HPDE6-E6E7 (cell line): ENCODE results near the gene AASS.
"Not testable (repeated sequence)": the region's sequence is repeated elsewhere in the genome, so short reads cannot be mapped to it uniquely, and the experiment has no call there.

Experiments used
- DNase-seq: peaks from one replicate; pipeline ENCODE4 v3.0.0; 2011; ENCODE audit warnings: missing footprints; ENCODE audit errors: extremely low spot score

The AASS gene

DNA sequence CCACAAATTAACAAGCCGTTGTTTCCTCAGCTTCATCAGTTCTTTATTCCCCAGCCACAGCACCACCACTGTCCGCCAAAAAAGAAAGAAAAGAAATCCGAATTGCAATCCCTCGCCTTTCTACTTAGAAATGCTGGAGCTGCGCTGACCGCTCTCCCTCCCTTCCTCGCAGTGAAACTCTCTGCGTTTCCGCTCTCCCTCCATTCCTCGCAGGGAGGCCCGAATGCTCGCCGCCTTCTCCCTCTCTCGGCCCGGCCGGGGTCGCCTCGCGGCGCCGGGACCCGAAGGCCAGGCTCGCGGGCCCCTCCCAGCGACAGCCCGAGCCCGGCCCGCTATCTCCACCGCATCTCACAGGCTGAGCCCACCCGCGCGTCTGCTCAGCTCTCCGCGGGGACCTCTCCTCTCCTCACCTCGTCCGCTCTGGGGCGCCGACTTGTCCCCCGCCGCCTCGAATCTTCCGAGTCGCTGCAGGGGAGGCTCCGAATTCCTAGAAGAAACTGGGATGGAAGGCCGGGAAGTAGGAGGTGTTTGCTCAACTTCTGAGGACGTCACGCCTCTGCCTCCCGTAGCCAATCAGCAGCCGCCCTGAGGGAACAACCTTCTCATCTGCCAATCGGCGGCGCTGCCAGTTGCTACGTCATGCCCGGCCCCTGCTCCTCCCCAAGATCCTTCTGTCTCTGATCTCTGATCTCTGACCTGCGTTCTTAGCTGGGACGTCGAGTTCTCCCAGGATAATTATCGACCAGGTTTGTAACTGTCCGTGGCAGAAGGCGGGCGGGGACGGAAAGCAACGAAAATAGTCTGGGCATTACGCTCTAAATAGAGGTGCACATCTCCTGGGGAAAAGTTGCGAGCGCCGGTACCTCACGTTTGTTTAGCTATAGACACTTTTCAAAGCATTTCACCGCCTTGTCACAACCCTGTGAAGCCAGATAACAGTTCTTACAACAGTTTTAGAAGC, at the start of gene AASS:
AASS (minus strand) TSS at position 499 of the 961 bp plus-strand sequence. CDS start 10,523 bp downstream, outside the sequence.
- peak; percentile 89 for DNase-seq

DNA sequence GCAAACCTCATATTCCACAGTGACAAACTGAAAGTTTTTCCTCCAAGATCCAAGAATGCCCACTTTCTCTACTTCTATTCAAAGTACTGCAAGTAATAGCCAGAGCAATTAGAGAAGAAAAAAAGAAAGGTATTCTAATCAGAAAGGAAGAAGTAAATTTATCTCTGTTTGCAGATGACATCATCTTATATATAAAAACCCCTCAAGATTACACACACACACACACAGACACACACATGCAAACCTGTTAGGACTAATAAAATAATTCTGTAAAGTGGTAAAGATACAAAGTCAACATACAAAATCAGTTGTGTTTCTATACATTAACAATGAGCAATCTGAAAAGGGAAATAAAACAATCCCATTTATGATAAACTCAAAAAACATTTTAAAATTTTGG, 44.7 kb upstream of the AASS start:
- DNase-seq: no peak

DNA sequence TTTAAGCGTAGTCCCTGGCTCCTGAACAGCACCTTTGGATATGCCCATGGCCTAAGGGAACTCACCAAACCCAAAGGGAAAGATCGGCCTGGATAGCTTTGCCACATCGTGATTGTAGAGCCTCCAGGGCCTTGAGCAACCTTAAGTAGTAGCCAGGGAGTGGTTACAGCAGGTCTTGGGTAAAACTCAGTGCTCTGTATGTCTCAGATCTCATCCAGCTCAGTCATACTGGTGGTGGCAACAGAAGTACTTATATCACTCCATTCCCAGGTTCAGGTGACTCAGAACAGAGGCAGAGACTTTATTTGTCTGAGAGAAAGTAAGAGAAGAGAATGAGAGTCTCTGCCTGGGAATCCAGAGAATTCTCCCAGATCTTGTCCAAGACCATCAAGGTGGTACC, 39.1 kb upstream of the AASS start:
- DNase-seq: no peak

- no peak for DNase-seq
These were observed 38.0 kb upstream of the AASS start for GRCh38 chr7:122182081-122182480.

GRCh38 chr7:122172144-122172543, 28.1 kb upstream of the AASS start:
- not testable (repeated sequence) for DNase-seq

DNA sequence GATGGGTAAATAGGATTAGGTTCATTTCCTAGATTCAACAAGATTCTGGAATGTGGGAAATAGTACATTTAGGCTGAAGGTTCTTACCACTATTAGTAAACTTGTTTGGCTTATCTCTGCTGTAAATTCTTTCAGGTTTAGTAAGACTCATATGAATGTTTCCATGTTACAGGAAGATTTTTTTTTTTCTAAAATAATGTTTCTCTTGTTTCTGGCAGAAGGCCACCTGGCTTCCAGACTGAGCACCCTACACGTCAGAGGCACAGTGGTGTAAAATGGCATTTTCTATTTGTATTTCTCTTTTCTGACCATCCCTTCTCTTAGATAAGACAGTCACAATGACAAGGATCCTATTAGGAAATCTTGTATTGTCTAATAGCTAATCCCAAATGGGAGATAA, 22.7 kb upstream of the AASS start:
- DNase-seq: peak; percentile 23

GRCh38 chr7:122166275-122166674, 22.2 kb upstream of the AASS start:
- no peak for DNase-seq

DNA sequence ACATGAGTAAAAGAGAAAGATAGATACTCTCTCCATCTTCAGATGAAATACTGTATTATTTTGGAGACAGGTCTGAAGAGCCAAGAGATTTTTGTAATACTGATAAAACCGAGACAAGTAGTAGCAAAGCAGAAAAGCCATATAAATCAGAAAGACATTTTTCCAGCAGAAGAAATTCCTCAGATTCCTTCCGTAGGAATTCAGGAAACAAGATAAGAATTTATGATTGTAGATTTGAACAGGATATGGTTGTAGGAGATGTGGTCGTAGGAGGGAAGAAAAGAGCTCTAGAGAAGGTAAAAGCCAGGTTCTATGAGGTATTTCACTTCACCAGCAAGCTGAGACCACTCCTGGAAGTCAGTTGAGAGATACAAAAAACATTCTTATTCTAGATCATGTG, 17.6 kb upstream of the AASS start:
- no peak for DNase-seq

GRCh38 chr7:122155566-122155965, 11.5 kb upstream of the AASS start:
- DNase-seq: no peak

GRCh38 chr7:122148878-122149277, 4.8 kb upstream of the AASS start:
- DNase-seq: no peak

GRCh38 chr7:122148081-122148480, 4.0 kb upstream of the AASS start:
- DNase-seq: no peak

- DNase-seq: no peak
These were observed 2.0 kb upstream of the AASS start for GRCh38 chr7:122145937-122146645.

GRCh38 chr7:122143376-122143750, 686 bp downstream of the AASS start:
- no peak for DNase-seq

- DNase-seq: no peak
These were observed 3.1 kb downstream of the AASS start for GRCh38 chr7:122140918-122141317.

GRCh38 chr7:122137251-122138077, 6.6 kb downstream of the AASS start:
- no peak for DNase-seq

DNA sequence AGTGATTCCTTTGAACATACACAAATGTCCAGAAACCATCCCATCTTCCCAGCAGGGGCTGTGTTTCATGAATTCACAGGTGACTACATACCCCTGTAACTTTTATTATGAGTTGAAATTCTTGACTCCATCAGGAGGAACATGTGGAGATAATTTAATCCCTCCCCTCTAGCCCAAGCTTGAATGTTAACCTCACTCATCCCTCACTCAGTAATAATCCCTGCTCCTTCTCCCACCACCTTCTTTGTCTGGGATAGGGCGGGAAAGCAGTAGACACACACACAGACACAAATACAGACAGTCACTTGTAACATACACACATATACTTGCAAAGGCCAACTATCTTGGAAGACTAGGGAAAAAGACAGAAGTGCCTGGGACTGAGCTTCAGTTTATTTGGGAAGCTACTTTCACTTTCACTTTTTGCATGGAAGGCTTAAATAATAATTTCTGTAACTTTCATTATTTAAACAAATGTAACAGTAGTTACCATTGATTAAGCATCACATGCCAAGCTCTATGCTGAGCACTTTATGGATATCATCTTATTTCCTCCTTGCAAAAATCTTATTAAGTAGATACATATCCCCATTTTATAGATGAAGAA, 7.3 kb downstream of the AASS start:
- DNase-seq: no peak

GRCh38 chr7:122136078-122136477, 8.0 kb downstream of the AASS start:
- no peak for DNase-seq

GRCh38 chr7:122135275-122135674, 8.8 kb downstream of the AASS start:
- DNase-seq: no peak

- not testable (repeated sequence) for DNase-seq
These were observed 9.3 kb downstream of the AASS start for GRCh38 chr7:122134793-122135192.

- DNase-seq: no peak
These were observed 10.6 kb downstream of the AASS start for GRCh38 chr7:122133477-122133876.

GRCh38 chr7:122132341-122132740, 11.7 kb downstream of the AASS start:
- DNase-seq: no peak

GRCh38 chr7:122123746-122124145, 20.3 kb downstream of the AASS start:
- no peak for DNase-seq
